ENCODE measurements around the gene PHPT1.

DNA sequence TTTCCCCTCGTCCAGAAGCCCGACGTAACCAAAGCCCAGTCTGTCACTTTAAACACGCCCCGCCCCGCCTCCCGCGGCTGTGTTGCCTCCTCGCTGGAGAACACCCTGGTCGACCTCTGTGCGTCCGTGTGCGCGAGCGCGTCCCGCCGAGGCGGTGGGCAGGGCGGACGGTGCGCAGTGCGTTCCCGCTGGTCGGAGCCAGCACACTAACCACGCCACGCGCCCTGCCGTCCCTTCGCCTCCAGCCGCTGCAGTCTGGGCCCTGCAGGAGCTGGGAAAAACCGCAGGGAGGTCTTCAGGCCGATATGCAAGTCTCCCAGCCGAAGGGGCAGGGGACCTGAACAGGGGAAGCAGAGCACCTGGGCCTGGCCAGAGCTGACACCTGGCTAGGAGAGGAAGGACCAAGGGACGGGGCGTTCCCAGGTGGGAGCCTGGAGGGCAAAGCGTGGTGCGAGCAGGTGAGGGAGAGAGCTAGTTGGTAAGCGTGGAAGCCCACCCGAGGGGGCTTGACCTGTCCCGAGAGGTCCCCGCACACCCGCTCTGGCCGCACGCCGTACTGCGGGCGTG is 1.3 kb upstream of the PHPT1 start:
- TF ChIP-seq, protein P1, sequence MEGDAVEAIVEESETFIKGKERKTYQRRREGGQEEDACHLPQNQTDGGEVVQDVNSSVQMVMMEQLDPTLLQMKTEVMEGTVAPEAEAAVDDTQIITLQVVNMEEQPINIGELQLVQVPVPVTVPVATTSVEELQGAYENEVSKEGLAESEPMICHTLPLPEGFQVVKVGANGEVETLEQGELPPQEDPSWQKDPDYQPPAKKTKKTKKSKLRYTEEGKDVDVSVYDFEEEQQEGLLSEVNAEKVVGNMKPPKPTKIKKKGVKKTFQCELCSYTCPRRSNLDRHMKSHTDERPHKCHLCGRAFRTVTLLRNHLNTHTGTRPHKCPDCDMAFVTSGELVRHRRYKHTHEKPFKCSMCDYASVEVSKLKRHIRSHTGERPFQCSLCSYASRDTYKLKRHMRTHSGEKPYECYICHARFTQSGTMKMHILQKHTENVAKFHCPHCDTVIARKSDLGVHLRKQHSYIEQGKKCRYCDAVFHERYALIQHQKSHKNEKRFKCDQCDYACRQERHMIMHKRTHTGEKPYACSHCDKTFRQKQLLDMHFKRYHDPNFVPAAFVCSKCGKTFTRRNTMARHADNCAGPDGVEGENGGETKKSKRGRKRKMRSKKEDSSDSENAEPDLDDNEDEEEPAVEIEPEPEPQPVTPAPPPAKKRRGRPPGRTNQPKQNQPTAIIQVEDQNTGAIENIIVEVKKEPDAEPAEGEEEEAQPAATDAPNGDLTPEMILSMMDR (IDR thresholded peaks at IDR 0.05): no peak
- peak; percentile 55 to 84 for TF ChIP-seq POLR2A (IDR thresholded peaks at IDR 0.05)
